SK-N-SH (cell line): Measurements from ENCODE around the gene ZMAT5. TPM values are rescaled to one million over a fixed set of nuclear protein-coding genes. Genes with fewer than 3 reads are reported as not detected.

Source experiments
- CTCF ChIA-PET: fragments of 300-600, 350-600 bp; formaldehyde crosslinking; extraction: SDS; loops from one replicate; lab custom pipeline; 2021; lab: Yijun Ruan, JAX
- POLR2A ChIA-PET: fragments of 350-600 bp; sonication (Branson Sonifier 250); formaldehyde crosslinking; extraction: SDS; loops from one replicate; lab custom pipeline; 2020; ENCODE audit warnings: antibody characterized with exemption, inconsistent platforms; lab: Yijun Ruan, JAX
- DNase-seq: peaks from one replicate; pipeline ENCODE4 v3.0.0; 2012
- H2AFZ ChIP-seq: fragments of 200-600 bp; sonication (generic); 2 replicates; pipeline ENCODE4 v1.8.1; 2016; ENCODE audit warnings: antibody characterized with exemption, mild to moderate bottlenecking, low read depth
- H3F3A ChIP-seq: fragments of 200-600 bp; sonication (generic); replicated peaks from 2 replicates; pipeline ENCODE3; 2016; ENCODE audit warnings: antibody characterized with exemption, mild to moderate bottlenecking; ENCODE audit not compliant: insufficient read depth
- H3K27ac ChIP-seq, 2 experiments: fragments of 200-500 bp in 1 of 2; fragments of 200-600 bp in 1 of 2; sonication (Bioruptor generic) in 1 of 2; sonication (generic), shearing (Covaris generic) in 1 of 2; 2 replicates each; pipeline versions ENCODE4 v1.5.1 to v1.6.1; 2014 to 2016; ENCODE audit warnings: low read depth in 2 of 2, inconsistent platforms in 1 of 2, low read length in 1 of 2, mild to moderate bottlenecking in 1 of 2, mixed read lengths in 1 of 2
- H3K27me3 ChIP-seq: fragments of 200-600 bp; sonication (generic), shearing (Covaris generic); 2 replicates; pipeline ENCODE4 v1.6.1; 2016; ENCODE audit warnings: mixed run types; ENCODE audit not compliant: insufficient read depth
- H3K36me3 ChIP-seq, 2 experiments: fragments of 200-500 bp in 1 of 2; fragments of 200-600 bp in 1 of 2; sonication (Bioruptor generic) in 1 of 2; sonication (generic) in 1 of 2; replicated peaks in 1 of 2; 2 replicates each; pipeline versions ENCODE3 to v1.5.1; 2014 to 2016; ENCODE audit warnings: low read length in 1 of 2, mild to moderate bottlenecking in 1 of 2; ENCODE audit not compliant: insufficient read depth in 2 of 2, control insufficient read depth in 1 of 2
- H3K4me1 ChIP-seq, 2 experiments: fragments of 200-500 bp in 1 of 2; fragments of 200-600 bp in 1 of 2; sonication (Bioruptor generic) in 1 of 2; sonication (generic), shearing (Covaris generic) in 1 of 2; 2 replicates each; pipeline versions ENCODE4 v1.5.1 to v1.6.1; 2014 to 2016; ENCODE audit warnings: low read depth in 1 of 2, low read length in 1 of 2, mixed run types in 1 of 2; ENCODE audit not compliant: insufficient read depth in 2 of 2, control insufficient read depth in 1 of 2
- H3K4me2 ChIP-seq: fragments of 200-600 bp; sonication (generic), shearing (Covaris generic); 2 replicates; pipeline ENCODE4 v1.6.1; 2017; ENCODE audit warnings: mixed run types
- H3K4me3 ChIP-seq, 2 experiments: fragments of 200-500 bp in 1 of 2; fragments of 200-600 bp in 1 of 2; sonication (Bioruptor generic) in 1 of 2; sonication (generic), shearing (Covaris generic) in 1 of 2; 2 replicates each; pipeline versions ENCODE4 v1.5.1 to v1.8.1; 2014 to 2016; ENCODE audit warnings: low read depth in 2 of 2, inconsistent platforms in 1 of 2, low read length in 1 of 2, mild to moderate bottlenecking in 1 of 2, mixed read lengths in 1 of 2, moderate library complexity in 1 of 2
- H3K79me2 ChIP-seq: fragments of 200-600 bp; sonication (generic); 2 replicates; pipeline ENCODE4 v1.8.1; 2017; ENCODE audit warnings: mild to moderate bottlenecking; ENCODE audit not compliant: insufficient read depth
- H3K9ac ChIP-seq: fragments of 200-600 bp; sonication (generic); 2 replicates; pipeline ENCODE4 v1.6.1; 2017; ENCODE audit warnings: mixed run types
- H3K9me2 ChIP-seq: fragments of 200-600 bp; sonication (generic); 2 replicates; pipeline ENCODE4 v1.6.1; 2017; ENCODE audit warnings: mixed run types
- H3K9me3 ChIP-seq: fragments of 200-600 bp; sonication (generic); 2 replicates; pipeline ENCODE4 v1.6.1; 2017; ENCODE audit warnings: mixed run types, mild to moderate bottlenecking, moderate library complexity
- H4K20me1 ChIP-seq: fragments of 200-600 bp; sonication (generic); 2 replicates; pipeline ENCODE4 v1.6.1; 2017; ENCODE audit warnings: mild to moderate bottlenecking, mixed run types; ENCODE audit not compliant: insufficient read depth
- CHD2 ChIP-seq: fragments of 150-350 bp; IDR thresholded peaks from 2 replicates; pipeline ENCODE4 v1.6.1; 2018; ENCODE audit warnings: low read length; ENCODE audit not compliant: partially characterized antibody
- EP300 ChIP-seq, 2 experiments: IDR thresholded peaks; 2 replicates each; pipeline versions ENCODE4 v1.4.0 to v1.6.1; 2012; ENCODE audit warnings: borderline replicate concordance in 1 of 2, low read depth in 1 of 2, low read length in 1 of 2
- EZH2phosphoT487 ChIP-seq: fragments of 200-600 bp; sonication (generic); IDR thresholded peaks from 2 replicates; pipeline ENCODE4 v1.6.1; 2017; ENCODE audit warnings: low read depth, mixed run types, mild to moderate bottlenecking, antibody characterized with exemption, moderate library complexity, borderline replicate concordance
- FOSL2 ChIP-seq: IDR thresholded peaks from 2 replicates; pipeline ENCODE4 v1.4.0; 2012; ENCODE audit warnings: low read depth, mild to moderate bottlenecking, moderate library complexity, borderline replicate concordance
- GABPA ChIP-seq: IDR thresholded peaks from 2 replicates; pipeline ENCODE4 v1.4.0; 2012; ENCODE audit warnings: low read depth, mild to moderate bottlenecking
- GATA2 ChIP-seq: sonication (generic); formaldehyde crosslinking; IDR thresholded peaks from 2 replicates; pipeline ENCODE4 v1.5.0; 2020; ENCODE audit warnings: mild to moderate bottlenecking, missing genetic modification reagents
- IRF3 ChIP-seq: fragments of 150-350 bp; IDR thresholded peaks from 2 replicates; pipeline ENCODE4 v1.6.1; 2016; ENCODE audit warnings: mild to moderate bottlenecking, low read depth, low read length
- JUND ChIP-seq: IDR thresholded peaks from 2 replicates; pipeline ENCODE4 v1.4.0; 2012
- MAX ChIP-seq: IDR thresholded peaks from 2 replicates; pipeline ENCODE4 v1.4.0; 2012; ENCODE audit warnings: low read depth
- MEF2A ChIP-seq: IDR thresholded peaks from 2 replicates; pipeline ENCODE4 v1.4.0; 2012; ENCODE audit warnings: low read depth, borderline replicate concordance
- NFIC ChIP-seq: IDR thresholded peaks from 2 replicates; pipeline ENCODE4 v1.4.0; 2012; ENCODE audit warnings: borderline replicate concordance
- NRF1 ChIP-seq: IDR thresholded peaks from 2 replicates; pipeline ENCODE4 v1.6.1; 2012; ENCODE audit warnings: low read depth, mild to moderate bottlenecking, low read length
- RAD21 ChIP-seq: IDR thresholded peaks from 2 replicates; pipeline ENCODE4 v1.6.1; 2012; ENCODE audit warnings: mild to moderate bottlenecking, low read length
- RFX5 ChIP-seq: IDR thresholded peaks from 2 replicates; pipeline ENCODE4 v1.6.1; 2012; ENCODE audit warnings: mild to moderate bottlenecking, improper control_type of control experiment, low read length
- RXRA ChIP-seq: IDR thresholded peaks from 2 replicates; pipeline ENCODE4 v1.4.0; 2012; ENCODE audit warnings: low read depth, mild to moderate bottlenecking, borderline replicate concordance
- TAF1 ChIP-seq: IDR thresholded peaks from 2 replicates; pipeline ENCODE4 v1.6.1; 2012; ENCODE audit warnings: low read depth, mild to moderate bottlenecking, low read length, moderate library complexity, borderline replicate concordance
- TEAD4 ChIP-seq: IDR thresholded peaks from 2 replicates; pipeline ENCODE4 v1.4.0; 2012; ENCODE audit warnings: mild to moderate bottlenecking, borderline replicate concordance; ENCODE audit not compliant: insufficient read depth
- YY1 ChIP-seq: IDR thresholded peaks from 2 replicates; pipeline ENCODE4 v1.4.0; 2012; ENCODE audit warnings: low read depth, mild to moderate bottlenecking
- ZBTB33 ChIP-seq: IDR thresholded peaks from 2 replicates; pipeline ENCODE4 v1.4.0; 2012; ENCODE audit warnings: low read depth, borderline replicate concordance
- WGBS: methylation state at CpG from one replicate; pipeline ENCODE4 v1.1.6; 2017; ENCODE audit warnings: low lambda C conversion rate; 5-methylcytosine and 5-hydroxymethylcytosine counted together
- polyA plus RNA-seq, 3 experiments: library from polyadenylated mRNA; depleted of rRNA; stranded (reverse); fragments of >200 nt; gene quantifications; 2 replicates each; pipeline ENCODE4 v1.2.3, GENCODE V29; 2012

ZMAT5 gene
- polyA plus RNA-seq, 1 of the 3 experiments (the other 2 are of a cell fraction): 35.0 TPM

GRCh38 chr22:29811377-29811776 lies 44.6 kb upstream of the ZMAT5 start:
- Histone ChIP-seq H3K9me3 (no peaks in the 10 kb centered on the region), H3K79me2 (no peaks in the 10 kb centered on the region), H3K36me3 (peaks cover 48 to 62% of the 10 kb centered on the region in 2 experiments), H3K27ac (no peak overlapping the region), H3K4me2 (no peak overlapping the region), H3K27me3 (no peaks in the 10 kb centered on the region), H2AFZ (no peak overlapping the region), H3K4me3 (no peak overlapping the region), H3F3A (no peaks in the 10 kb centered on the region), H3K9me2 (no peaks in the 10 kb centered on the region)
- 85% methylated on average over 2 of the region's 2 CpGs for WGBS
- CTCF ChIA-PET: interaction anchor here (1.5 to 2.0 kb wide), 3 partner anchors 10 to 194 kb away, joined by 6 to 7 read pairs (median 6); no protein-coding TSS in a partner anchor
- no peak for DNase-seq
- TF ChIP-seq RXRA (no peak), RAD21 (no peak), TAF1 (no peak), RFX5 (no peak), NFIC (no peak), GABPA (no peak), ZBTB33 (no peak), YY1 (no peak), GATA2 (CRISPR knock-in tag) (no peak), EZH2phosphoT487 (no peak), IRF3 (no peak), CHD2 (no peak), MAX (no peak), NRF1 (no peak), TEAD4 (no peak), MEF2A (no peak), JUND (no peak), EP300 (IDR thresholded peaks at IDR 0.05; ENCODE audit: borderline replicate concordance in 1 of 2, low read depth in 1 of 2, low read length in 1 of 2) (no peak), FOSL2 (no peak)
- TF ChIP-seq, all 33 proteins: peak for 0
- Histone ChIP-seq H3K9ac (no peak overlapping the region), H4K20me1 (no peaks in the 10 kb centered on the region), H3K4me1 (peaks cover 0 to 2% of the 10 kb centered on the region in 2 experiments; a peak in 1 of 4 replicates)
- POLR2A ChIA-PET: no interaction called here
